Left kidney (tissue), 8 donors: ENCODE measurements around the gene PDE4B. TPM values are rescaled to one million over a fixed set of nuclear protein-coding genes. Genes with fewer than 3 reads are reported as not detected.

Experiments
- DNase-seq: peaks from one replicate; pipeline ENCODE4 v3.0.0-alpha.2; 2013
- long read RNA-seq, 8 donors: transcript quantifications; one replicate each; lab custom pipeline, GENCODE V29; 2026
- polyA plus RNA-seq: library from polyadenylated mRNA; unstranded; fragments of 120-200 nt; gene quantifications from one replicate; pipeline ENCODE4 v1.2.1, GENCODE V29; 2013; ENCODE audit not compliant: insufficient read length

The PDE4B gene
- polyA plus RNA-seq, result 10.3 TPM
- long read RNA-seq, donor 1, result 0 reads
- long read RNA-seq, donor 2, result 0 reads
- long read RNA-seq, donor 3, result 0 reads
- long read RNA-seq, donor 4, result 0 reads
- long read RNA-seq, donor 5, result 0 reads
- long read RNA-seq, donor 6, result 0 reads
- long read RNA-seq, donor 7, partial matches to known transcripts, result 0 of 1 reads
- long read RNA-seq, donor 7, other reads (novel, unspliced or antisense), result 0 of 1 reads
- long read RNA-seq, donor 8, partial matches to known transcripts, result 0 of 1 reads
- long read RNA-seq, donor 8, other reads (novel, unspliced or antisense), result 0 of 1 reads

GRCh38 chr1:65792669-65793358 lies at the start of gene PDE4B:
TSS of gene PDE4B (plus strand) at chr1:65792895.
- DNase-seq, result peak; percentile 30

GRCh38 chr1:65744731-65745130 lies 48.0 kb upstream of the PDE4B start:
- DNase-seq, result no peak

- DNase-seq, result no peak
Observed at GRCh38 chr1:65751961-65752360, 40.7 kb upstream of the PDE4B start.

- DNase-seq, result no peak
Observed at GRCh38 chr1:65756616-65757015, 36.1 kb upstream of the PDE4B start.

DNA sequence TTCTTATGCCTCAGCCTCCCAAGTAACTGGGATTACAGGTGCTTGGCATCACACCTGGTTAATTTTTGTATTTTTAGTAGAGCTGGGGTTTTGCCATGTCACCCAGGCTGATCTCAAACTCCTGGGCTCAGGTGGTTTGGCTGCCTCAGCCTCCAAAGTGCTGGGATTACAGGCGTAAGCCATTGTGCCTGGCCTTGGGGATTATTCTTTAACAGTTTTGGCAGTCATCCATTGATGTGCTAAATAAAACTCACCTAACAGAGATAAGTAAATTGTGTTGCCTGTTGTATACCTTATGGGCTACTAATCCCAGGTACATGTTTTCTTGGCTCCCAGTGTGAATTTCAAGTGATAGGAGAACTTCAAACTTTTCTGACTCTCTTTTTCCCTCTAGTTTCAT lies 35.2 kb upstream of the PDE4B start:
- no peak for DNase-seq

GRCh38 chr1:65758128-65758527 lies 34.6 kb upstream of the PDE4B start:
- DNase-seq, result no peak

DNA sequence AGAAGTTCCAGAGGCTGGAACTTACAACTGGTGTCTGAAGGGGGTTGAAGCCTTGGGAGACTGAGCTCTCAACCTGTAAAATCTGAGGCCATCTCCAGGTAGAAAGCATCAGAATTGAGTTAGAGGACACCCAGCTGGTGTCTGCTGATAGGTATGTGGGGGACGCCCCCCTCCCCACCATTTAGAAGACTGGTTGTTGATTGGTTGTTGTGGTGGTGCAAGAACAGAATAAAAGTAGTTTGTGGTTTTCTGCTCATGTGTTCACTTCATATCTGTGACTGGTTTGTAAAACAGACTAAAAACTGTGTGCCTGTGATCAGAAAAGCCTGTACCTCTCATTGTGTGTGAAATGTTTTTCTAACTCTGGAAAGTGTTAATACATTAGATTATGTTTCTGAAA lies 33.2 kb upstream of the PDE4B start:
- DNase-seq, result no peak

DNA sequence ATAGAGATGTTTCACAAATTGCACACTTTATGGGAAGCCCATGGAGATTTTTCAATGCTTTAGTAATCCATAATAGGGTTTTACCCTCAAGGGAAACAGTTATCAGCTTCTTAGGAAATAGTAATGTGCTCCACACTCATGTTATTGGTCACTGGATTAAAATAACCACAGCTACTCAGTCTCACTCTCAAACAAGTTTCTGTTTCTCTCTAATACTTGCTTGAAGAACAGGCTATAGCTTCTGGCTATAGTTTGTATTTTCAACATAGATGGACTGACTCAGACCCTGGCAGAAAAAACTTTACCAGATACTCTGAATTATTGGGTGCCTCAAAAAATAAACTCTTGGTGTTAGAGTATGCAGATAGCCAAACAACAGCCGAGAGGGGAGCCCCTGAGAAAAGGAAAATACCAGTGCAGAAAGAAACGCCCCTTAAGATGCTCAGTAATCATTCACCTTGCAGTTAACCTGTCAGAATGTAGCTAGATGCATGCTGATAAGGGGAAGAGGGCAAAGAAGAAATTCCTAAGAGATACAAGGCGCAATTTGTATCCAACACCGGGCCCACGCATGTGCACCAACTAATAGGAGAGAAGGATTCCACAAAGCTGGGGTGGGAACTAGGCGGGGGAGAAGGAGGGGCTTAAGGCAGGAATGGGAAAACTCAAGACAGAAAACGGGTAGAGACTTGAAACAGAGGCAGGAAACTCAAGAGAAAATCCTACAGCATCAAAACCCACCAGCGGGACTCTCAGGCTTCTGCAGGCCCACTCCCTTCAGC lies 30.4 kb upstream of the PDE4B start:
- DNase-seq, result peak; percentile 10

- no peak for DNase-seq
Observed at GRCh38 chr1:65764052-65764451, 28.6 kb upstream of the PDE4B start.

GRCh38 chr1:65765631-65766030 lies 27.1 kb upstream of the PDE4B start:
- no peak for DNase-seq

- no peak for DNase-seq
Observed at GRCh38 chr1:65769636-65770035, 23.1 kb upstream of the PDE4B start.

GRCh38 chr1:65772607-65773006 lies 20.1 kb upstream of the PDE4B start:
- no peak for DNase-seq

DNA sequence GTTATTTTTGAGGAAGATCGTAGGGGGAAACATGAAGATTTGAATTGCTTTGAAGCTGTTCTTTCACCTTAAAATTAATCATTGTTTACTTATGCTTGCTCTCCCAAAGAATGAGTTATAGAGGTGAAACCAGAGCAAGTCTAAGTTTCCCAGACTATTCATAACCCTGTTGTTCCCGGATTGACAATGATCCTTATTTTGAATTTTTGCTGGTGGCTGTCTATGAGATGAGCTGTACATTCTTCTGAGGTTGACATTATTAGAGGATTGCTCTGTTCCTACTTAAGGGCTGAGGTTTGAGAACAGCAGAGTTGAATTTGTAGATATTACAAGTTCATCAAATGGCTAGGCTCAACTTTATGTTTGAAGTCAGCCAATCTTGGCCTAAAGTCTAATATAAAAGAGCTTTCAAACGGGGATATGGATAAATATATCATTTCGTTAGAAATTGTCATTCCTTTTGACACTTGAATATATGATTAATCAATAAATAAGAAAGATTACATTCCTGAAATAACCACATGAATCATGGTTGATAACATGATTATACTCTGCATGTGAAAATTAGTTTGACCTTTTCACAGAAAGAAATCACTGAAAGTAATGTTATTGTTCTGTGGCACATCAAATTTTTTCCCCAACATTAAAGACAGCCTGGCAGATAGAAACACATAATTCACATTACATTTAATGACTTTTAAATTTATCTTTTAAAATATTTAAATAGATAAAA lies 19.1 kb upstream of the PDE4B start:
- no peak for DNase-seq

- DNase-seq, result no peak
Observed at GRCh38 chr1:65788762-65789161, 3.9 kb upstream of the PDE4B start.

GRCh38 chr1:65791396-65791795 lies 1.3 kb upstream of the PDE4B start:
- DNase-seq, result no peak

DNA sequence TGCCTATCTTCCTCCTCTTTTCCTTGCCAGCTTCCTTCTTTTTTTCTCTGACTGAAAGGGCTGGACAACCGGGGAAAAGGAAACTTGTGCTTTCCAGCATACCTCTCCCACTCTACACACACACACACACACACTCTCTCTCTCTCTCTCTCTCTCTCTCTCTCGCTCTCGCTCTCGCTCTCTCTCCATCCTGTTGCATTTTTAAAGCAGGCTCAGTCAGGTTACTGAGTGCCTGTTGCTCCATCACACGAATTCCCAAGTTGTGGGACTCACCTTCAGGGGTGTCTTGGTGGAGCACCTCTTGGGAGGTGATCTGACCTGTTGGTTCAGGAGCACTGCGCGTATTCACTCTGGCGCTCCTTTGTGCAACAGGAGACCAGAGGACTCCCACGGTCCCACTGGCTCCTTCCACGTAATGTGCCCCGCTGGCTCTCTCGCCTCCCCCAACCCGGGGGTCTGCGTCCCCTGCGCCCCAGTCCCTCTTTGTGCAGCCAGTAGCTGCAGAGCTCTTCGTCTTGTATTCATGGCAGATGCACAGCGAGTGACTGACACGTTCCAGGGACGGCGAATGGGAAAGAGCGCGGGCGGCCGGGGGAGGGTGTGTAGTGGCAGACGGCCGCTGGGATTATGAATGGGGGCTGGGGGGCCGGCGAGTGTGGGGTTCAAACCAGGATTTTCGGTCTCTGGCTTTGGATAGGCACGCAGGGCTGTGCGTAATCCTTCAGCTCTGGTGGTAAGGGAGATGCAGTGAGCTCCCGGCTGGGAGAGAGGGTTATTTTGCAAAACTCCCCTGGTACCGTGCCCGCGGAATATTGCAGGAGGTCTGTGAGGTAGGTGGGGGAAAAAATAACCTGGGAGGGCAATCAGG lies 660 bp upstream of the PDE4B start:
- DNase-seq, result peak; percentile 20

GRCh38 chr1:65793359-65793732 lies 651 bp downstream of the PDE4B start:
- DNase-seq, result peak; percentile 12

DNA sequence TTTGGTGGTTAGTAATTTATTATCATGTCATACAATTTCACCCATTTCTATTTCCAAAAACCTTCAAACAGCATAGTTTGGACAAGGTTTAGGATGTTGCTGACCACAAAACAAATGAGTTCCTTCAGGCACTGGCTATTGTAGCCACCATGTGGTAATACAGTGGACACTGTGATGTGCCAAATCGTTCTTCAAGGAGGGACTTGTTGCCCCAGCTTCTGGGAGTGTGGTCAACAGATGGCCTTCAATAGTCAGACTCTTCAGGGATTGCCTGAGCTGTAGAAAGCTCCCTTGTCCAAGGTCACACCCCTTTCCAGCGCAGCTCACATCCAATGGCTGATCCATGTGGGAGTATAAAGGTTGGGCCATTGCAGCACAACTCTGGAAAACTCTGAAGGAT lies 2.6 kb downstream of the PDE4B start:
- no peak for DNase-seq

- DNase-seq, result no peak
Observed at GRCh38 chr1:65799601-65800000, 6.9 kb downstream of the PDE4B start.

DNA sequence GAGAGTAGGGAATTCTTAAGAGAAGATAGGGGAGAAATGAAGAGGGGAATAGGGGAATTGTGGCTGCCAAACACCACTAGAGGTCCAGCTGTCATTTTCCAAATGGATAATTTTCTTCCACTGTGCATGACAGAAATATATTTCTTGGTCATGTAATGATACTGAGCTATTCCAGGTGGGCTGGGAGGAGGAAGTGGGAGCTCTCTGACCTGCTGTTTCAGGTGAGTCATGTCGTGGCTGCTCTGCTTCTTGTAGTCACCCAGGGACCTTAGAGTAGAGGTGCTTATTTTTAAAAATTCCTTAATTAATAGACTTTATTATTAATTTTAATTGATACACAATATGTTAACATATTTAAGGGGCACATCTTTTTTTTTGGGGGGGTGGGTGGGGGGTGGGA lies 11.9 kb downstream of the PDE4B start:
- no peak for DNase-seq

- no peak for DNase-seq
Observed at GRCh38 chr1:65812065-65812464, 19.4 kb downstream of the PDE4B start.
